NCI-H2171 treated with DMSO at 0.1 percent for 48 hours (cell line): ENCODE data around the gene TRIM23.
"Not testable (repeated sequence)": the region's sequence is repeated elsewhere in the genome, so short reads cannot be mapped to it uniquely, and the experiment has no call there.

Experiments used
- DNase-seq: peaks from one replicate; lab custom pipeline; 2025; lab: John Stamatoyannopoulos, UW

The TRIM23 gene

DNA sequence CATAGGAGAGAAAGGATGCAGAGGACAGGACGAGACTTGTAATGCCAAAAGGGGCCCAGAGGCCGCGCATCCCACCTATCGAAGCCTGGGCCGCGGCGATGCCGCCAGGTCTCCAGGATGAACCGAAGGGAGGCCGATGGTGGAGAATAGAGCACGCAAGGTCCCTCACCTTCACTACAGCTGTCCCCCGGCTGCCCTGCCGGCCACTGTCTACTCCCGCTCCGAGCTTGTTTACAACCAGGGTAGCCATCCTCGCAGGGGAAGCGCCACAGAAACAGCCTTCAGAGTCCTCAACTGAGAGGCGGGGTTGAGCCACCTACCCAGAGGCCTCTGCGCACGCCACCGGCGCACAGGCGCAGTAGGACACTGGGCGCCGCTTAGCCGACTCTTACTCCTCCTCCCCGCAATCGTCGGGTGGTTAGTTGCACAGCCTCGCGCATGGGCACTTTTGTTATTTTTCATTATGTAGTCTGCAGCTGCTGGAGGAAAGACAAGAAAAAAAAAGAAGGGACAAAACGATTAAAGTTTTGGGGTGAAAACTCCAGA is at the start of gene TRIM23:
Gene TRIM23, minus strand, starts transcription at position 309 of the 546 bp plus-strand sequence. Its CDS starts 59 bp downstream, at position 250.
- DNase-seq = peak; percentile 86

DNA sequence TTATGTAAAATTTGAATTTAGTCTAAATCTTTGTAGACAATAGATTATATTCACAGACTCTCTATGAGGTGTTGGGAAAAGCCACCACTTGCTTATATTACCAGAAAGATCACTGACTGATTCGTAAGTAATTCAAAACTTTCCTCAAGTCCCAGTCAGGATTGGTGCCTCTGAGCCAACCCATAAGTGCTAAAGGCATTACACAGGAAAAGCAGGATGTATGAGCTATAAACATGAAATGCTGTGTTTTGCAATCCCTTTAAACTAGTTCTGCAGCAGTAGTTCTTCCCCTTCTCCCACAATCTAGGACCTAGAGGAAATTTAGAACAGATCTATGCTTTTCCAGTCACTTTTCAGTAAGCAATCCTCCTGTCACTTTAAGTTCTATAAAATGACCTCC is 48.7 kb upstream of the TRIM23 start:
- no peak for DNase-seq

DNA sequence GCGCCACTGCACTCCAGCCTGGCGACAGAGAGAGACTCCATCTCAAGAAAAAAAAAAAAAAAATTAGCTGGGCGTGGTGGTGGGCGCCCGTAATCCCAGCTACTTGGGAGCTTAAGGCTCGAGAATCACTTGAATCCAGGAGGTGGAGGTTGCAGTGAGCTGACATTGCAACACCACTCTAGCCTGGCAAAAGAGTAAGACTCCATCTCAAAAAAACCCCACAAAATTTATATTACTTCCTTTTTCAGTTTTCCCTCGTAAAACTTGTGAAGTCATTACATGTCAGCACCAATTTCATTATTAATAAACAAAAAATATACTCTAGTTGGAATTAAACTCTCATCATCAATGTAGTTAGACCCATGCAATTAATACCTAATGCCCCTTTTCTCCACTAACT is 44.6 kb upstream of the TRIM23 start:
- DNase-seq = no peak

DNA sequence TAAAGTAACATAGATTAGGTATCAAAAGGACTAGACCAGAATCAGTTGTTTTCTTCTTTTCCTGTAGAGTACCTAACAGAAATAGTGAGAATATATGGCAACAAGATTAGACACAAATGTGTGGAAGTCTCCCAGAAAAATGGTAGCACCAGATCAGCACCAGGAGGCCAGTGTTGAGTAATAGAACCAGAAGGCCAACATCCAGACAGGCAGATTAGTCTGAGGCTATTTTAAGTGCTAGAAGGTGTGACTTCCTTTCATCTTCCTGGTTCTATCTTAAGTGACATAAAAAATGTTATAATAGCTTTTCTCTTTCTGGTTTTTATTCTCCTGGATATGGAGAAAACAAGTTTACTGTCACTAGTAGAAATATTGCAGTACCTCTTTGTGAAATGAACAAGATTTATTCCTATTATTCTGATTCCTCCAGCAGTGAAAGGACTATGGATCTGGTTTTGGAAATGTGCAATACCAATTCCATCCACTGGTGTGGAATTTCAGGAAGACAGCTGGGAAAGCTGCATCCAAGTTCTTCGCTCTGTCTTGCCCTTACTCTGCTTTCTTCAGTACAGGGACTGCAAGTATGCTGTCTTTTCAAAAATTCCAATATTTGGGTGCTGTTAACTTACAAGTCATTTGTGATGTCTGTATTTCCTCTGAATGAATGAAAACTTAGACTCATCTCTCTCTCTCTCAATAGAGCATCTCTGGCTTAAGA is 39.8 kb upstream of the TRIM23 start:
- DNase-seq = no peak

DNA sequence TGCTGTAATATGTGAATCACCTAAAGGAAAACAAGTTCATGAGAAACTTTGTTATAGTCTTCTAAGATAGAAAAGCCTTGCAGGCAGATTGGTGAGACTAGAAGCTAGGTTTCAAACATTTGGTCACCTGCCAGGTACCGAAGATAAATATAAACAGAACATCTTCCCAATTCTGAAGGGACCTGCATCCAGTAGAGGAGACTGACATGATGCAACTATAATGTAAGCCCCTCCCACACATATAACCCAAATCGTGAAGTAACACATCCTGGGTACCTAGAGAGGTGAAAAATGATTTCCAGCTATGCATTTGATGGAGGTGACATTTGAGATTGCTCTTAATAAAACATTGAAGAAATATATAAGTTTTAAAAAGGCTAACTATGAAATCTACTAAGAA is 30.6 kb upstream of the TRIM23 start:
- no peak for DNase-seq

DNA sequence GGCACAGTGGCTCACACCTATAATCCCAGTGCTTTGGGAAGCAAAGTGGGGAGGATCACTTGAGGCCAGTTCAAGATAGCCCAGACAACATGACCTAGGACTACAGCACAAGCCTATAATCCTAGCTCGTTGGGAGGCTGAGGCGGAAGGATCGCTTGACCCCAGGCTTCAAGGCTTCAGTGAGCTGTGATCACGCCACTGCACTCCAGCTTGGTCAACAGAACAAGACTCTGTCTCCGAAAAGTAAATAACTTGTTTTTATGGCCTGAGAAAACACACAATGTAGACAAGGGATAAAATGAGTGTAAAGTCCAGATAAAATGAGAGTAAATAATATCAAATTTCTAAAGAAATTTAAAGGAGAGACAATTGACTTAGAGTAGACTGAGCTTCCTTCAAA is 27.0 kb upstream of the TRIM23 start:
- no peak for DNase-seq

DNA sequence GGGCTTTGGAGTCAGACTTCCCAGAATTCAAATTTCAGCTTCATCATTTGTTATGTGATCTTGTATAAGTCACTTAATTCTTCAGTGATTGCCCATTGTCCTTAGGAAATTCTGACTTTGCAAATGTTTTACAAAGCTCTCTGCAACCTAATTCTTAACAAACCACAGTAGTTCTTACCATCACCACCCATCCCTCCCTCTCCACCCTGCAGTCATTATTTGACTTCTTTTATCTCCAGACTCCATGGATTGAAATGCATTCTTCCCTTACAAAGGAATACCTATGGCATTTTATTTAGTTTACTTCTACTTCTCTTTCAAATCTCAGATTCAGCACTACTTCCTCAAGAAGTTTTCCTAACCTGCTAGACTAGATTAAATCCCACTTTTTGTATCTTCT is 23.8 kb upstream of the TRIM23 start:
- no peak for DNase-seq

DNA sequence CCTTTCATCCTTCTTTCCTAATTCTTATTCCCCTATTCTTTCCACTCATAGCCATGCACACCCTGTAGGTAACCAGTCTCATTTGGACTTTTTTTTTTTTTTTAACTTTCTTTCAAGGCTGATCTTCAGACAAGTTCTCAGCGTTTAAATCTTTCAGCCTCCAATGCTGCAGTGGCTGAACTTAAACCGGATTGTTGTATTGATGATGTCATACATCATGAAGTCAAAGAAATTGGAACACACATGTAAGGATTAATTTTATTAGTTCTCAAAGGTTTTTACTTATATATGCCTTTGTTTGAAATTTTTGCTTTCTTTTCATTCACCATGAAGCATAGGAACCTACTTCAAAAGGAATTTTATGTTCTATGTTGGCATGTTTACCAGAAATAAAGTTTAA is 22.8 kb upstream of the TRIM23 start:
- DNase-seq = no peak

DNA sequence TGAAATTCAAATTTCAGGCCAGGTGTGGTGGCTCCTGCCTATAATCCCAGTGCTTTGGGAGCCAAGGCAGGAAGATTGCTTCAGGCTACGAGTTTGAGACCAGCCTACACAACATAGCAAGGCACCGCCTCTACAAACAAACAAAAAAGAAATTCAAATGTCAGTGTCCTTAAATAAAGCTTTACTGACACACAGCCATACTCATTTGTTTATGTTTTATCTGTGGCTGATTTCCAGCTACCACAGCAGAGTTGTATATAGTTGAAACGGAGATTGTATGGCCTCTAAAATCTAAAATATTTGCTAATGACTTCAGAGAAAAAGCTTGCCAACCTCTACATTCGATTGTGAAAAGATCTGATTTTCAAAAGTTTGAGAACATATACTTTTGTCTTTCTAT is 16.1 kb upstream of the TRIM23 start:
- DNase-seq = no peak

DNA sequence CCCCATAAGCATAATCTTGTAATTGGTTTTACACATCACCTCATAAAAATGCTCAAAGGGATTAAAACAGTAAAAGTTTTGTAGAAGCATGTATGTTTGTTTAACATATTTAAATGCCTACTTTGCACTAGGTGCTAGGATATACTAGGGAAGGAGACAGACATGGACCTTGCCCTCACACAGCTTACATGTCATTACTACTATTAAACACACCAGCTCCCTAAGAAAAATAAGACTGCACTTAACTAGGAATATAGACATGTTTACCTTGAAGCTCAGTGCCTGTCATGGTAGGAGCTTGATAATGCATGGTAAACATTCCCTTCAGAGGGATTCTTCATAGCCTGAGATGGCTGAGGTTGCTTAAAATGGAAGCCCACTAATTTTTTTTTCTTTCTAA is 6.8 kb upstream of the TRIM23 start:
- DNase-seq = no peak

DNA sequence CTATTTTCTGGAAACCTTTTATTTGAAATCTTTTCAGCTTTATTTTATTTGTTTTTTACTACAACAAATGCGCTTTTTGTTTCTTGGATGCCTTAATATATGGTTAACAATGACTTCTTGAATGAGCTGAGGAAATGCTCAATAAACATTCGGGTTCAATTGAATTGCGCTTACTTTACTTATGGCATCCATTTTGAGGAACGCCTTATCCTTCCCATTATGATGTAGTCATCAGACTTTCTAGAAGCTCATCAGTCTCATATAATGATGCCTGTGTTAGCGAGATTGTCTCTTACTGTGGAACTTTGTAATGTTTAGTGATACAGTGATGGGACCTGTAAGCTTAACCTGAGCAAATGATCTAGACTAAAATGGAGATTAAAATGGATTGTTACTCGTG is 1.6 kb upstream of the TRIM23 start:
- no peak for DNase-seq

DNA sequence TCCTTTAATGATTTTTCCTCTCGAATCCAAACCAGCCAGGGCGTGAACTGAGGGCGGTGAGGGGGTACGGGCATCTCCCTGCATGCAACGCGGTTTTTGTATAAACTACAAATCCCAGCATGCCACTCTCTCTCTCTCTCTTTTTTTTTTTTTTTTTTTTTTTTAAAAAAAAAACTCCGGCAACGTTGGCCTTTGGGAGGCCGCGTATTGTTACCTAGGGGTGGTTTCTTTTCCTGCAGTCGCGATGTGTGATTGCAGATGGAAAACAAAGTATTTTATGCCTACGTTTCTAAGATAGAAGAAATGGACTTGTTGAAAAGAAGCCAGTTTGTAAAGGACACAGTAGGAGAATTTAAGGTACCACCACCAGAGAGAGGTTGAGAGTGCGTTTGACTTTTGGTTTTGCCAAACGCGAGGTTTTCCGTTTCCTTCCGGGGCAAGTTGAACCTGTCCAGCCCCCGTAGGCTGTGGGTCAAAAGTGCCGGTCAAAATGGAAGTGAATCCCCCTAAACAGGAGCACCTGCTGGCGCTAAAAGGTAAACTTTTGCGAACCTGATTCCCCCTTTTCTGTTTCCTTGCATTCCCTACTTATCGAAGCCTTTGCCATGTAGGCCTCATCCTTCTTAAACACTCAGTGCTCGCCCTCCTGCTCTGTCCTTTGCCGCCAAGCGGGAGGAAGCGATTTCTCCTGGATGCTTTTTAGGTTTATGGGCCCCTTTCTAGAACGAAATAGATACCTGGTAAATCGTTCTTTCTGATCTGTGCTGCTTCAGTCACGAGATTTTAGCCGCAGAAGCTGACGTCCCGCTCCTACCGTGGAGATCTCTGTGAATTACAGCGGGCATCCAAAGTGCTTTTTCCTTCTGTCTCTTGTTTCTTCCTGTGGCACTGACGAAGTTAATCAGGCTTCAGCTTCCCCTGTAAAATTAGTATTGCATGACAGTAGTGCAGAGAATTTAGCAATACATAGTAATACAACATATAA is 730 bp upstream of the TRIM23 start, which contains the start of the genes SHLD3 and TRAPPC13:
Gene SHLD3, plus strand, starts transcription at position 457 of the 985 bp plus-strand sequence. CDS start 4,561 bp downstream, outside the sequence.
Gene TRAPPC13, plus strand, starts transcription at position 457 of the 985 bp plus-strand sequence. Its CDS starts 34 bp downstream, at position 491.
- DNase-seq = peak; percentile 86

DNA sequence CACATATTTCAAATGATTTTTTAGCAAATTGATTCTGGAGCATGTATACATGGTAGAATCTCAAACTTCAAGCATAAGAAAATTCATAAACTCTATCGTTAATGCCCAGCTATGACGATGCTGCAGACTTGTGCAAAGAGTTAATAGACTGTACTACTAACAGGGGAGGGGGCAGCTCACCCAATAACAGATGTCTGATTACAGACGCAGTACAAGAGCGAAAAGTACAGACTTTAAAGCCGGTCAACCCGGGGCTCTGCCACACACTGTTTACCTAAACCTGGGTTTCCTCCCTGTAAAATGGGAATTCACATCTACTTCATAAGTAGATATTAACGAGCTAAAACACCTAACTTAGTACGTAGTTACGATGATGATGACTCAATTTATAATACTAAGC is 651 bp downstream of the TRIM23 start:
- DNase-seq = no peak

DNA sequence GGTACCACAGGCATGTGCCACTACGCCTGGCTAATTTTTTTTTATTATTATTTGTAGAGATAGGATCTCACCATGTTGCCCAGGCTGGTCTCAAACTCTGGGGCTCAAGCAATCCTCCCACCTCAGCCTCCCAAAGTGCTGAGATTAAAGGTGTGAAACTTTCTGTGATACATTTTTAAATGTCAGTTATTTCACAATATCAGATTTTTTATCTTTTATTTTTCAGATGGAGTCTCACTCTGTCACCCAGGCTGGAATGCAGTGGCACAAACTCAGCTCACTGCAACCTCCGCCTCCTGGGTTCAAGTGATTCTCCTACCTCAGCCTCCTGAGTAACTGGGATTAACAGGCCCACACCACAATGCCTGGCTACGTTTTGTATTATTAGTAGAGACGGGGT is 2.2 kb downstream of the TRIM23 start:
- DNase-seq = not testable (repeated sequence)

DNA sequence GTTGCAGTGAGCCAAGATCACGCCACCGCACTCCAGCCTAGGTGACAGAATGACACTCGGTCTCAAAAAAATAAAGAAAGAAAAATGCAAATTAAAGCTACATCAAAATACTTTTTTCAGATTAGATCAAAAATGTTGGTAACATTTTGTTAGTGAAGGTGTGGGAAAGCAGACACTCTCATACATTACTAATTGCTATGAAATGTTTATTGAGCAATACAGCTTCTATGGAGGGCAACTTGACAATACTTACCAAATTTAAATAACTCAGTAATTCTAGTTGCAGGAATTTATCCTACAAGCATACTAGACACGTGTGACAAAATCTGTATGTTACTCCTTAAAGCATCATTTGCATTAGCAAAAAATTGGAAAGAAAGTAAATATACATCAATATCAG is 4.1 kb downstream of the TRIM23 start:
- no peak for DNase-seq

DNA sequence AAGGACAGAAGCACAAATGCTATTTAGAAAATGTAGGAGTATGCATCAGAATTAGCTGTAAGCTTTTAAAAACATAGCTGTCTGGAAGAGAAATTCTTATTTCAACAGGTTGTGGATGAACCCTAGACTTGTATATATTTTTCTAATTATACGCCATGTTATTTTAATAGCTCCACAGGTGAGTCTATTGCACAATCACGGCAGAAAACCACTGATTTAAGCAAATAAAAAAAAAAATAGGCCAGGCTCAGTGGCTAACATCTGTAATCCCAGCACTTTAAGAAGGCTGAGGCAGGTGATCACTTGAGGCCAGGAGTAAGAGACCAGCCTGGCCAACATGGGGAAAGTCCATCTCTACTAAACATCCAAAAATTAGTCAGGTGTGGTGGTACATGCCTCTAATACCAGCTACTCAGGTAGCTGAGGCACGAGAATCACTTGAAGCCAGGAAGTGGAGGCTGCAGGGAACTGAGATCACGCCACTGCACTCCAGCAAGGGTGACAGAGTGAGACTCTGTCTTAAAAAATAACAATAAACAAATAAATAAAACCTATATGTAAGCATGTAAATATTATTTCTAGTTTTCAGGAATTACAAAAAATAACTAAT is 11.7 kb downstream of the TRIM23 start:
- DNase-seq = no peak

DNA sequence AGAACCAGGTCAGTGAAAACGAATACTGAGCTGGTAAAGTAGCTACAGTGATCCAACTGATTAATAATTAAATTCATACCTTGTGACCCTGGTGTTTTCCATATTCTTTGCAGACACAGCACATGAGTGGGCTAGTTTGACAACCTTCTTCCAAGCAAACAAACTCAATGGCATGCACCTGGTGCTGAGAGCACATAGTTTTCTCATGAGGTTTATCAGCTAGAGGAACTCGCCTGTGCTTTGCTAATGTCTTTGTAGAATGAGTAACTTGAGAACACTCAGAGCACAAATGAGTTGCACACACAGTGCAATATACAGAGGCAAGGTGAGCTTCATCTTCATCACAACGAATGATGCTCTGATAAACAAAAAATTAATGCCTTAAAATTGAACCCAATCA is 12.6 kb downstream of the TRIM23 start:
- peak; percentile 2 for DNase-seq

DNA sequence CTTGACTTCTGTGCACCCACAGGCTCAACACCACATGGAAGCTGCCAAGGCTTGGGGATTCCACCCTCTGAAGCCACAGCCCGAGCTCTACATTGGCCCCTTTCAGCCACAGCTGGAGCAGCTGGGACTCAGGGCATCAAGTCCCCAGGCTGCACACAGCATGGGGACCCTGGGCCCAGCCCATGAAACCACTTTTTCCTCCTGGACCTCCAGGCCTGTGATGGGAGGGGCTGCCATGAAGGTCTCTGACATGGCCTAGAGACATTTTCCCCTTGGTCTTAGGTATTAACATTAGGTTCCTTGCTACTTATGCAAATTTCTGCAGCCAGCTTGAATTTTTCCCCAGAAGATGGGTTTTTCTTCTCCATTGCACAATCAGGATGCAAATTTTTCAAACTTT is 22.4 kb downstream of the TRIM23 start:
- DNase-seq = not testable (repeated sequence)

DNA sequence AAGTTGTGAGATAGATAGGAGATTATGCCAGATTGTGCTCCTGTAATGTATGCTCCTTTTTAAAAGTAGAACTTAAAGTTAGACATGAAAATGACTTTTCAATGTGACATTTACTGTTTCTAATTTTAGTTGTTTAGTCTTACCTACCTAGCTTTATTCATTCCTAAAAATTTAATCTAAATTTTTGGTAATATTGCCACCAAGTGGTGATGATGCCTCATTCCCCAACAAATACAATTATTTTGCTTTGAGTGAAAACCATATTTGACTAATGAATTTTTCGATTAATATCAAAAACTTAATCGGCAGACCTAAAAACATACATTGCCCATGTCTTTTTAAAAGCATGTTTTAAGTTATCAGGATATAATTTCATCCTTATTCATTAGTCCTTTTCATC is 35.4 kb downstream of the TRIM23 start:
- no peak for DNase-seq

DNA sequence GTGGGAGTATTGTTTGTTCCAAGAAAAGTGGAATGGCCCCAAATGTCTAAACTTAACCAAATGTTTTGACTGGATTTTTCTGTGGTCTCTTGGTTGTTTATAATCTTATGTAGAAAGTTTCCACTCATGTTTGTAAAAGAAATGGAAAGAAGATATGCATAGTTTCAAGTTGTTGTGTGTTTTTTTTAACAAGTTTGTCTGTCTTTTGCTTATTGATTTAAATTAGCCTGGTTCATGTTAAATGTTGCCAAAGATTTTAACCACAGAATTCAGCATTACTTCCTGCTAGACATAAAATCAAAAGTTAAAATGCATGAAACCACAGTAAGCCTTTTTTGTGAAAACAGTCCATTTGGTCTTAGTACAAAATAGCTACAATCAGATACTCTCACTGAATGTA is 47.0 kb downstream of the TRIM23 start:
- DNase-seq = no peak

DNA sequence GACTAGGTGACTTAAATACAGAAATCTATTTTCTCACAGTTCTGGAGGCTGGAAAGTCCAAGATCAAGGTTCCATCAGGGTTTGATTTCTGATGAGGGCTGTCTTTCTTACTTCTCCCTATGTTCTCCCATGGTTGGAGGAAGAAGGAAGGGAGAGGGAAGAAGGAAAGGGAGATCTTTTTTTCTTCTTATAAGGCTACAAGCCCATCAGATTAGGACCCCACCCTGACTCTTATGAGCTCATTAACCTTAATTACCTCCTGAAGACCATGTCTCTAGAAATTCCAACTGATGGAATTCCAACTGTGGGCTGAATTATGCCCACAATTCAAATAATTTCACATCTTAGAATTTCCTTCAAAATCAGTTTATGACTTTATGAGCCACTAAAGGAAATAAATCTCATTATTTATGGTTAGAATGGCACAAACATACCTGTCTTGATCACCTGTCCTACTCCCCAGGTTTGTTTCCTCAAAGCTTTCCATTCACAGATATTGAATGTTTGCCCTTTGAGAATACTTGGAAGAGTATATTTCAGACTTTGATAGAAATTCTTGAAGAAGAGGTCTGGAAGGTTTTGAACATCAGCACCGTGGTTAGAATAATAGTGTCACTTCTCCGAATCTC is 53.4 kb downstream of the TRIM23 start:
- DNase-seq = no peak

DNA sequence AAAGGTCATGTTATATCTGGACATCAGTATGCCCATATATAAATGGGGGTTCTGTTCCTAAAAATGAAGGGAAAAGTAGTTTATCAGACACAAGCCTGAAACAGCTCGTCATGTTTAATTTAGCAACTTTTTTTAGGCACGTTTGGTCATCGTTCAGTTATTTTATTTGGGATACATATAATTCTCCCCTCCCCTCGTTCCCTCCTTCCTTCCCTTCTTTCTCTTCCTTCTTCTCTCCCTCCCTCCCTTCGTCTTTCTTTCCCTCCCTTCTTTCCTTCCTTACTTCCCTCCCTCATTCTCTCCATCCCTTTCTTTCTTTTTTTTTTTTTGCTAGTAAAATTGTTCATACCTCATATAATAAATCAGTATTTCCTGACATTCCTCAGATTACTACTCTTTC is 57.6 kb downstream of the TRIM23 start:
- DNase-seq = no peak
